H1 (cell line): ENCODE results near the gene RNF126.
A peak's percentile ranks its signal among the peaks of the same experiment; 100 is the strongest.

Source experiments
- BCL11A ChIP-seq, 2 experiments: IDR thresholded peaks; one replicate each; pipeline ENCODE4 v1.6.1; 2011; ENCODE audit warnings: low read depth in 2 of 2, low read length in 2 of 2, mild to moderate bottlenecking in 2 of 2
- CHD2 ChIP-seq: IDR thresholded peaks from 2 replicates; pipeline ENCODE4 v1.6.1; 2012; ENCODE audit warnings: low read length, improper control_type of control experiment
- CTCF ChIP-seq, 3 experiments: IDR thresholded peaks; 1 replicate in 2 of 3; 2 replicates in 1 of 3; pipeline versions ENCODE4 v1.5.1 to v1.6.1; 2011; ENCODE audit warnings: low read length in 3 of 3, mild to moderate bottlenecking in 3 of 3, inconsistent platforms in 2 of 3, low read depth in 1 of 3, moderate library complexity in 1 of 3; ENCODE audit not compliant: insufficient read depth in 1 of 3; ENCODE audit errors: control extremely low read depth in 1 of 3
- KDM5A ChIP-seq: fragments of 200-600 bp; IDR thresholded peaks from 2 replicates; pipeline ENCODE4 v1.7.1; 2012; ENCODE audit warnings: mild to moderate bottlenecking, low read length, inconsistent platforms, mixed read lengths
- SP4 ChIP-seq: IDR thresholded peaks from 2 replicates; pipeline ENCODE4 v1.6.1; 2012; ENCODE audit warnings: low read length, inconsistent platforms
- SRF ChIP-seq: IDR thresholded peaks from 2 replicates; pipeline ENCODE4 v1.6.1; 2011; ENCODE audit warnings: mild to moderate bottlenecking, low read depth, low read length, moderate library complexity

GRCh38 chr19:608155-609003 is 54.6 kb downstream of the RNF126 start:
- TF ChIP-seq SP4: no peak
- TF ChIP-seq CTCF (IDR thresholded peaks at IDR 0.05; ENCODE audit: control extremely low read depth in 1 of 3, insufficient read depth in 1 of 3, low read depth in 1 of 3, low read length in 3 of 3): peak in 1 of 3 experiments; percentile 12; a peak in 1 of 4 replicates
- no peak for TF ChIP-seq BCL11A (IDR thresholded peaks at IDR 0.05; ENCODE audit: low read depth in 2 of 2, low read length in 2 of 2)
- TF ChIP-seq CHD2: no peak
- TF ChIP-seq SRF: no peak
- TF ChIP-seq KDM5A: no peak
